GM18870 (cell line): ENCODE measurements around the gene DNM3.

Experiments used
- ATAC-seq: cut with Tn5 transposase; IDR thresholded peaks from one replicate; pipeline ENCODE4 v1.9.1; 2021; ENCODE audit warnings: moderate library complexity; ENCODE audit not compliant: unreplicated experiment

DNM3 gene

GRCh38 chr1:172381946-172382345 lies 540.6 kb downstream of the DNM3 start:
- no peak for ATAC-seq

- ATAC-seq = no peak
Measured at GRCh38 chr1:172382406-172382805, 541.1 kb downstream of the DNM3 start.

- ATAC-seq = no peak
Measured at GRCh38 chr1:172382990-172383389, 541.7 kb downstream of the DNM3 start.

- ATAC-seq = no peak
Measured at GRCh38 chr1:172383536-172383935, 542.2 kb downstream of the DNM3 start.

GRCh38 chr1:172384656-172385055 lies 543.4 kb downstream of the DNM3 start:
- no peak for ATAC-seq

GRCh38 chr1:172386046-172386445 lies 544.7 kb downstream of the DNM3 start:
- ATAC-seq = no peak

- ATAC-seq = no peak
Measured at GRCh38 chr1:172388490-172388889, 547.2 kb downstream of the DNM3 start.

GRCh38 chr1:172390301-172390682 lies 549.0 kb downstream of the DNM3 start:
- ATAC-seq = no peak

GRCh38 chr1:172390683-172391551 lies 549.6 kb downstream of the DNM3 start:
- ATAC-seq = peak; percentile 50

- ATAC-seq = no peak
Measured at GRCh38 chr1:172391976-172392375, 550.7 kb downstream of the DNM3 start.

GRCh38 chr1:172393354-172393753 lies 552.1 kb downstream of the DNM3 start:
- ATAC-seq = no peak

- peak; percentile 84 for ATAC-seq
Measured at GRCh38 chr1:172394141-172394751, 552.9 kb downstream of the DNM3 start.

GRCh38 chr1:172394811-172395210 lies 553.5 kb downstream of the DNM3 start:
- ATAC-seq = no peak

- no peak for ATAC-seq
Measured at GRCh38 chr1:172395576-172395975, 554.3 kb downstream of the DNM3 start.

- ATAC-seq = no peak
Measured at GRCh38 chr1:172397221-172397620, 555.9 kb downstream of the DNM3 start.

- no peak for ATAC-seq
Measured at GRCh38 chr1:172397633-172398032, 556.3 kb downstream of the DNM3 start.

- ATAC-seq = no peak
Measured at GRCh38 chr1:172398193-172398592, 556.9 kb downstream of the DNM3 start.

GRCh38 chr1:172398970-172399755 lies 557.9 kb downstream of the DNM3 start:
- no peak for ATAC-seq

GRCh38 chr1:172399756-172400721 lies 558.7 kb downstream of the DNM3 start:
- no peak for ATAC-seq

- no peak for ATAC-seq
Measured at GRCh38 chr1:172400722-172401105, 559.4 kb downstream of the DNM3 start.

GRCh38 chr1:172401477-172401876 lies 560.2 kb downstream of the DNM3 start:
- no peak for ATAC-seq
